ENCODE measurements around the gene EN1.

GRCh38 chr2:118838741-118839455 is 8.6 kb downstream of the EN1 start:
- TF ChIP-seq, protein P1, sequence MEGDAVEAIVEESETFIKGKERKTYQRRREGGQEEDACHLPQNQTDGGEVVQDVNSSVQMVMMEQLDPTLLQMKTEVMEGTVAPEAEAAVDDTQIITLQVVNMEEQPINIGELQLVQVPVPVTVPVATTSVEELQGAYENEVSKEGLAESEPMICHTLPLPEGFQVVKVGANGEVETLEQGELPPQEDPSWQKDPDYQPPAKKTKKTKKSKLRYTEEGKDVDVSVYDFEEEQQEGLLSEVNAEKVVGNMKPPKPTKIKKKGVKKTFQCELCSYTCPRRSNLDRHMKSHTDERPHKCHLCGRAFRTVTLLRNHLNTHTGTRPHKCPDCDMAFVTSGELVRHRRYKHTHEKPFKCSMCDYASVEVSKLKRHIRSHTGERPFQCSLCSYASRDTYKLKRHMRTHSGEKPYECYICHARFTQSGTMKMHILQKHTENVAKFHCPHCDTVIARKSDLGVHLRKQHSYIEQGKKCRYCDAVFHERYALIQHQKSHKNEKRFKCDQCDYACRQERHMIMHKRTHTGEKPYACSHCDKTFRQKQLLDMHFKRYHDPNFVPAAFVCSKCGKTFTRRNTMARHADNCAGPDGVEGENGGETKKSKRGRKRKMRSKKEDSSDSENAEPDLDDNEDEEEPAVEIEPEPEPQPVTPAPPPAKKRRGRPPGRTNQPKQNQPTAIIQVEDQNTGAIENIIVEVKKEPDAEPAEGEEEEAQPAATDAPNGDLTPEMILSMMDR (IDR thresholded peaks at IDR 0.05) = no peak
- TF ChIP-seq EZH2 (IDR thresholded peaks at IDR 0.05) (no peak), EZH2phosphoT487 (IDR thresholded peaks at IDR 0.05) (no peak)

Data from neural progenitor cell (in vitro differentiated cells).